Endothelial cell of umbilical vein (primary cell): Measurements from ENCODE around the gene PAX5. TPM values are rescaled to one million over a fixed set of nuclear protein-coding genes. Genes with fewer than 3 reads are reported as not detected.

Experiments used
- BruUV-seq: library from RNA; stranded (reverse); fragments of 400-500 nt; replicated peaks from 2 replicates; lab custom pipeline; 2021; lab: Mats Ljungman, UMichigan
- CTCF ChIA-PET: fragments of 300-600, 350-600 bp; sonication (Branson Sonifier 250); formaldehyde crosslinking; loops from one replicate; lab custom pipeline; 2021; ENCODE audit warnings: antibody characterized with exemption, inconsistent platforms; lab: Charles Lee
- POLR2A ChIA-PET: fragments of 300-600, 350-600 bp; sonication (Branson Sonifier 250); formaldehyde crosslinking; loops from one replicate; lab custom pipeline; 2021; ENCODE audit warnings: antibody characterized with exemption, inconsistent platforms; lab: Charles Lee
- DNase-seq: peaks from one replicate; pipeline ENCODE4 v3.0.0-alpha.2; 2011; ENCODE audit warnings: low read depth, low spot score
- FAIRE-seq: peaks from 2 replicates; lab custom pipeline; 2011; peaks lifted over from hg19 to GRCh38; lab: Jason Lieb, UNC
- H2AFZ ChIP-seq: 2 replicates; pipeline ENCODE4 v1.6.0; 2012; ENCODE audit warnings: low read depth, low read length, control low read depth, inconsistent platforms
- H3K27ac ChIP-seq: 2 replicates; pipeline ENCODE4 v1.5.1; 2011; ENCODE audit warnings: low read depth, mild to moderate bottlenecking, control low read depth, low read length, moderate library complexity; ENCODE audit not compliant: insufficient read depth
- H3K27me3 ChIP-seq, 2 experiments: 2 replicates each; pipeline versions ENCODE4 v1.6.0 to v1.6.1; 2011; ENCODE audit warnings: low read length in 2 of 2, mixed read lengths in 1 of 2; ENCODE audit not compliant: control insufficient read depth in 2 of 2, insufficient read depth in 2 of 2
- H3K36me3 ChIP-seq, 2 experiments: 2 replicates in 1 of 2; 3 replicates in 1 of 2; pipeline ENCODE4 v1.5.1; 2011; ENCODE audit warnings: low read length in 2 of 2, mild to moderate bottlenecking in 1 of 2, moderate library complexity in 1 of 2; ENCODE audit not compliant: control insufficient read depth in 2 of 2, insufficient read depth in 2 of 2; ENCODE audit errors: extremely low read depth in 1 of 2
- H3K4me1 ChIP-seq: 3 replicates; pipeline ENCODE4 v1.5.1; 2011; ENCODE audit warnings: mild to moderate bottlenecking, low read length; ENCODE audit not compliant: control insufficient read depth, insufficient read depth; ENCODE audit errors: extremely low read depth
- H3K4me2 ChIP-seq: 2 replicates; pipeline ENCODE4 v1.6.1; 2011; ENCODE audit warnings: low read length, control low read depth, mixed read lengths; ENCODE audit not compliant: insufficient read depth
- H3K4me3 ChIP-seq, 3 experiments: fragments of 200-600 bp in 1 of 3; sonication (generic), shearing (Covaris generic) in 1 of 3; replicated peaks in 1 of 3; 2 replicates each; pipeline ENCODE4 v1.5.1; 2011 to 2016; ENCODE audit warnings: control low read depth in 3 of 3, low read length in 3 of 3, mild to moderate bottlenecking in 2 of 3, inconsistent platforms in 1 of 3, low read depth in 1 of 3, moderate library complexity in 1 of 3; ENCODE audit not compliant: insufficient read depth in 1 of 3
- H3K79me2 ChIP-seq: 2 replicates; pipeline ENCODE4 v1.6.0; 2012; ENCODE audit warnings: low read length, inconsistent platforms; ENCODE audit not compliant: control insufficient read depth, insufficient read depth
- H3K9ac ChIP-seq: replicated peaks from 2 replicates; pipeline ENCODE3; 2011; ENCODE audit warnings: low read length, control low read depth; ENCODE audit not compliant: insufficient read depth; ENCODE audit errors: extremely low read depth
- H3K9me1 ChIP-seq: replicated peaks from 3 replicates; pipeline ENCODE4 v1.6.0; 2011; ENCODE audit warnings: mild to moderate bottlenecking, low read length; ENCODE audit not compliant: control insufficient read depth, insufficient read depth; ENCODE audit errors: extremely low read depth
- H3K9me3 ChIP-seq: replicated peaks from 2 replicates; pipeline ENCODE4 v1.5.1; 2012; ENCODE audit warnings: low read length, inconsistent platforms; ENCODE audit not compliant: control insufficient read depth, insufficient read depth
- H4K20me1 ChIP-seq: replicated peaks from 2 replicates; pipeline ENCODE3; 2011; ENCODE audit warnings: mild to moderate bottlenecking, low read length; ENCODE audit not compliant: control insufficient read depth, insufficient read depth; ENCODE audit errors: extremely low read depth
- CTCF ChIP-seq, 2 donors: IDR thresholded peaks; 1 replicate in 1 of 2; 2 replicates in 1 of 2; pipeline ENCODE4 v1.5.1; 2011; ENCODE audit warnings: low read length in 2 of 2, mild to moderate bottlenecking in 2 of 2, moderate library complexity in 2 of 2, control low read depth in 1 of 2, inconsistent platforms in 1 of 2, low read depth in 1 of 2; ENCODE audit not compliant: insufficient read depth in 1 of 2; ENCODE audit errors: extremely low read depth in 1 of 2
- EZH2 ChIP-seq: IDR thresholded peaks from 2 replicates; pipeline ENCODE4 v1.6.1; 2012; ENCODE audit warnings: borderline replicate concordance, low read depth, mild to moderate bottlenecking, moderate library complexity, low read length, inconsistent platforms; ENCODE audit not compliant: severe bottlenecking
- FOS ChIP-seq: IDR thresholded peaks from 2 replicates; pipeline ENCODE4 v1.6.1; 2011; ENCODE audit warnings: mild to moderate bottlenecking, low read length, moderate library complexity, borderline replicate concordance; ENCODE audit not compliant: insufficient read depth
- GATA2 ChIP-seq: IDR thresholded peaks from 2 replicates; pipeline ENCODE4 v1.7.0; 2011; ENCODE audit warnings: low read depth, mild to moderate bottlenecking, moderate library complexity, mixed read lengths, low read length; ENCODE audit not compliant: insufficient read length, insufficient read depth
- JUN ChIP-seq: IDR thresholded peaks from 2 replicates; pipeline ENCODE4 v1.6.1; 2011; ENCODE audit warnings: borderline replicate concordance, low read depth; ENCODE audit not compliant: insufficient read length, insufficient read depth
- MAX ChIP-seq: IDR thresholded peaks from 2 replicates; pipeline ENCODE4 v1.6.1; 2011; ENCODE audit not compliant: insufficient read depth, insufficient read length
- MYC ChIP-seq: IDR thresholded peaks from one replicate; pipeline ENCODE4 v1.6.1; 2011; ENCODE audit warnings: mild to moderate bottlenecking, low read depth, low read length
- POLR2A ChIP-seq: IDR thresholded peaks from 2 replicates; pipeline ENCODE4 v1.6.1; 2012; ENCODE audit warnings: low read depth, mild to moderate bottlenecking, control low read depth, low read length
- POLR2AphosphoS5 ChIP-seq: IDR thresholded peaks from 2 replicates; pipeline ENCODE4 v1.6.1; 2012; ENCODE audit warnings: low read depth, mild to moderate bottlenecking, control low read depth, low read length, moderate library complexity; ENCODE audit not compliant: insufficient read depth
- dilution Hi-C: fragments of 300-500 bp; cut with MboI; formaldehyde crosslinking; loops from one replicate; pipeline ENCODE4 v1.15.0; 2019; ENCODE audit warnings: low sequenced_read_pairs; ENCODE audit not compliant: extremely low pct_ligation_motif_present
- intact Hi-C: fragments of 100-400 bp; cut with micrococcal nuclease; formaldehyde crosslinking; loops from one replicate; pipeline ENCODE4 v1.10.0; 2022
- polyA plus RNA-seq, 4 experiments: library from polyadenylated mRNA; depleted of rRNA in 3 of 4; stranded (reverse) in 3 of 4; unstranded in 1 of 4; fragments of >200 nt; gene quantifications; 2 replicates each; pipeline versions ENCODE4 v1.2.1 to v1.2.3, GENCODE V29; 2011 to 2012; ENCODE audit warnings: missing spikeins in 1 of 4
- total RNA-seq: library from RNA; stranded (reverse); gene quantifications from 2 replicates; pipeline ENCODE4 v1.2.3, GENCODE V29; 2021

PAX5 gene
- total and polyA plus RNA-seq, 2 donors (not counting 3 experiments of a cell fraction or from before 2014, with no cell fraction given) = not detected

GRCh38 chr9:36961561-36962325 is 72.3 kb downstream of the PAX5 start:
- no peak for DNase-seq

More at GRCh38 chr9:36961561-36962325, 72.3 kb downstream of the PAX5 start:
- ChIA-PET CTCF (interaction anchor here (1.2 to 1.3 kb wide), 2 partner anchors 8 to 34 kb away, joined by 3 read pairs; no protein-coding TSS in a partner anchor), POLR2A (no interaction called here)
- no peaks in the 10 kb centered on the region for H4K20me1 ChIP-seq
- peaks cover 5 to 11% of the 10 kb centered on the region in 2 experiments for H3K27me3 ChIP-seq
- peak overlapping the region; percentile 41 for H2AFZ ChIP-seq
- no peak overlapping the region for H3K9ac ChIP-seq
- intact Hi-C loops (no loop called here), dilution Hi-C loops (no loop called here)
- TF ChIP-seq MAX (no peak), POLR2A (no peak), POLR2AphosphoS5 (no peak), FOS (no peak), EZH2 (no peak), GATA2 (no peak), MYC (no peak), CTCF (IDR thresholded peaks at IDR 0.05; ENCODE audit: extremely low read depth in 1 of 2, insufficient read depth in 1 of 2, low read depth in 1 of 2, low read length in 2 of 2) (no peak), JUN (no peak)
- H3K4me2 ChIP-seq = peak overlapping the region; percentile 19
- peak; percentile 67 for FAIRE-seq
- no peaks in the 10 kb centered on the region for H3K9me3 ChIP-seq
- BruUV-seq = no TSS peak
- peak overlapping the region in 1 of 3 experiments; percentile 7 for H3K4me3 ChIP-seq
- no peaks in the 10 kb centered on the region for H3K4me1 ChIP-seq
- H3K36me3 ChIP-seq = no peaks in the 10 kb centered on the region
- H3K79me2 ChIP-seq = no peaks in the 10 kb centered on the region
- H3K27ac ChIP-seq = no peak overlapping the region
- no peaks in the 10 kb centered on the region for H3K9me1 ChIP-seq
